ENCODE data around the gene GZMA. TPM values are rescaled to one million over a fixed set of nuclear protein-coding genes. Genes with fewer than 3 reads are reported as not detected.

The GZMA gene
- total RNA-seq, 6 donors from 2014 or later, result 0.67 to 6.5 (median 5.0) TPM

- TF ChIP-seq, protein P1, sequence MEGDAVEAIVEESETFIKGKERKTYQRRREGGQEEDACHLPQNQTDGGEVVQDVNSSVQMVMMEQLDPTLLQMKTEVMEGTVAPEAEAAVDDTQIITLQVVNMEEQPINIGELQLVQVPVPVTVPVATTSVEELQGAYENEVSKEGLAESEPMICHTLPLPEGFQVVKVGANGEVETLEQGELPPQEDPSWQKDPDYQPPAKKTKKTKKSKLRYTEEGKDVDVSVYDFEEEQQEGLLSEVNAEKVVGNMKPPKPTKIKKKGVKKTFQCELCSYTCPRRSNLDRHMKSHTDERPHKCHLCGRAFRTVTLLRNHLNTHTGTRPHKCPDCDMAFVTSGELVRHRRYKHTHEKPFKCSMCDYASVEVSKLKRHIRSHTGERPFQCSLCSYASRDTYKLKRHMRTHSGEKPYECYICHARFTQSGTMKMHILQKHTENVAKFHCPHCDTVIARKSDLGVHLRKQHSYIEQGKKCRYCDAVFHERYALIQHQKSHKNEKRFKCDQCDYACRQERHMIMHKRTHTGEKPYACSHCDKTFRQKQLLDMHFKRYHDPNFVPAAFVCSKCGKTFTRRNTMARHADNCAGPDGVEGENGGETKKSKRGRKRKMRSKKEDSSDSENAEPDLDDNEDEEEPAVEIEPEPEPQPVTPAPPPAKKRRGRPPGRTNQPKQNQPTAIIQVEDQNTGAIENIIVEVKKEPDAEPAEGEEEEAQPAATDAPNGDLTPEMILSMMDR (IDR thresholded peaks at IDR 0.05), result no peak
- no peak for TF ChIP-seq EP300 (IDR thresholded peaks at IDR 0.05)
- no peak for TF ChIP-seq POLR2A (IDR thresholded peaks at IDR 0.05)
- no peak for TF ChIP-seq POLR2AphosphoS5 (IDR thresholded peaks at IDR 0.05)
- Histone ChIP-seq H3K4me1 (no peaks in the 10 kb centered on the region), H3K27me3 (no peaks in the 10 kb centered on the region), H3K9me3 (peaks cover 0 to 8% (median 0%) of the 10 kb centered on the region in 4 donors), H3K36me3 (no peaks in the 10 kb centered on the region), H3K4me3 (no peak overlapping the region), H3K27ac (no peak overlapping the region)
- ATAC-seq (ENCODE audit: low FRiP score in 2 of 2) (no peak), DNase-seq (no peak)
- 75 to 76% methylated on average over 5 of the region's 5 CpGs for WGBS, 2 donors
Observed at GRCh38 chr5:55134053-55134722, 31.7 kb downstream of the GZMA start.

- H3K27me3 ChIP-seq, result no peaks in the 10 kb centered on the region
- no peaks in the 10 kb centered on the region for H3K9me3 ChIP-seq
- H3K36me3 ChIP-seq, result no peaks in the 10 kb centered on the region
- no peak overlapping the region for H3K27ac ChIP-seq
- no peak for DNase-seq
- H3K4me3 ChIP-seq, result no peak overlapping the region
- no peak for ATAC-seq (ENCODE audit: low FRiP score in 2 of 2)
- 83 to 93% methylated on average over 3 of the region's 3 CpGs for WGBS, 2 donors
- no peaks in the 10 kb centered on the region for H3K4me1 ChIP-seq
- TF ChIP-seq POLR2AphosphoS5 (IDR thresholded peaks at IDR 0.05), result no peak
- TF ChIP-seq, protein P1 (IDR thresholded peaks at IDR 0.05), result no peak
- TF ChIP-seq POLR2A (IDR thresholded peaks at IDR 0.05), result no peak
- no peak for TF ChIP-seq EP300 (IDR thresholded peaks at IDR 0.05)
Observed at GRCh38 chr5:55136521-55136920, 34.1 kb downstream of the GZMA start.

DNA sequence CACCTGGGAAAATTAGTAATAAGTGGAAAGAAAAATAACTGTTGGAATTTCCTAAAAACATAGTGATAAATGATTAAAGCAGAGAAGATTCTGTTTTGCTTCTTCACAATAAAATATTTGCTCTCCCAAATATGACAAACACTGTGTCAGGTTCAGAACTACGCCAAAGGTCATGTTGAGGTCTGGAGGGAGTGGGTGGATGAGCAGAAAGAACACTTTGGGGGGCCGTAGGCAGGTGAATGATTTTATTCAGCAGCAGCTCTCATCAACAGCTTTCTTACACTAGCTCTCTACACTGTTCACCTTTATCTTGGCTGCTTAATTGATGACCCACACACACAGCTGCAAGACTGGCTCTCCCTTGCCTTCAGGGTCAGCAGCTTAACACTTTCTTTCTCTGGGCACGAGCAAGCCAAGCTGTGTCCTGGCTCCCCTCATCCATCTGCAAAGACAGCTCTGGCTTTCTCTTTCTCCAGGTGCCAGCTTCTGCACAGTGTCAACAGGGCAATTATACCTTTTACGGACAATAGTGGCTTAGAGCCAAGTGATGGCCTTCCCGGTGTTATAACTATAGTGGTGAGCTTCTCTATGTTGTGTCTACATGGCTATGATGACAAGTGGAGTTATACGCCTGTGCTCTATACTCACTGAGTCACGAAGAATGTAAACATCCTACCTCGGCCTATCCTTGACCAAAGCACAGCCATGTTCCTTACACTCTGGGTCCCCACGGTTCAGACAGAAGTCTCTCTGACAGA lies 38.6 kb downstream of the GZMA start:
- TF ChIP-seq POLR2AphosphoS5 (IDR thresholded peaks at IDR 0.05) (no peak), EP300 (IDR thresholded peaks at IDR 0.05) (no peak), POLR2A (IDR thresholded peaks at IDR 0.05) (no peak)
- TF ChIP-seq, protein P1 (IDR thresholded peaks at IDR 0.05), result no peak
- 76 to 80% methylated on average over 9 of the region's 9 CpGs for WGBS, 2 donors
- DNase-seq, result no peak

GRCh38 chr5:55141945-55142690 lies 39.7 kb downstream of the GZMA start:
- Histone ChIP-seq H3K27ac (no peak overlapping the region), H3K4me1 (peaks cover 0 to 4% (median 0%) of the 10 kb centered on the region in 4 donors), H3K4me3 (no peak overlapping the region), H3K36me3 (no peaks in the 10 kb centered on the region), H3K9me3 (no peaks in the 10 kb centered on the region), H3K27me3 (no peaks in the 10 kb centered on the region)
- no peak for DNase-seq
- ATAC-seq (ENCODE audit: low FRiP score in 2 of 2), result no peak
- 89 to 100% methylated on average over 9 of the region's 9 CpGs for WGBS, 2 donors
- TF ChIP-seq, protein P1 (IDR thresholded peaks at IDR 0.05), result no peak
- TF ChIP-seq POLR2A (IDR thresholded peaks at IDR 0.05) (no peak), POLR2AphosphoS5 (IDR thresholded peaks at IDR 0.05) (no peak), EP300 (IDR thresholded peaks at IDR 0.05) (no peak)

More for the DNA sequence above, 38.6 kb downstream of the GZMA start:
- no peak overlapping the region for H3K27ac ChIP-seq
- no peaks in the 10 kb centered on the region for H3K9me3 ChIP-seq
- H3K4me1 ChIP-seq, result no peaks in the 10 kb centered on the region
- no peaks in the 10 kb centered on the region for H3K36me3 ChIP-seq
- ATAC-seq (ENCODE audit: low FRiP score in 2 of 2), result no peak
- no peaks in the 10 kb centered on the region for H3K27me3 ChIP-seq
- H3K4me3 ChIP-seq, result no peak overlapping the region
